HG02759 (cell line): Measurements from ENCODE around the gene EIF4E1B.

Experiments used
- ATAC-seq: cut with Tn5 transposase; IDR thresholded peaks from one replicate; pipeline ENCODE4 v1.9.1; 2021; ENCODE audit warnings: mild to moderate bottlenecking, moderate library complexity; ENCODE audit not compliant: unreplicated experiment

EIF4E1B gene

GRCh38 chr5:176680226-176680563 is 49.7 kb downstream of the EIF4E1B start:
- ATAC-seq: no peak

DNA sequence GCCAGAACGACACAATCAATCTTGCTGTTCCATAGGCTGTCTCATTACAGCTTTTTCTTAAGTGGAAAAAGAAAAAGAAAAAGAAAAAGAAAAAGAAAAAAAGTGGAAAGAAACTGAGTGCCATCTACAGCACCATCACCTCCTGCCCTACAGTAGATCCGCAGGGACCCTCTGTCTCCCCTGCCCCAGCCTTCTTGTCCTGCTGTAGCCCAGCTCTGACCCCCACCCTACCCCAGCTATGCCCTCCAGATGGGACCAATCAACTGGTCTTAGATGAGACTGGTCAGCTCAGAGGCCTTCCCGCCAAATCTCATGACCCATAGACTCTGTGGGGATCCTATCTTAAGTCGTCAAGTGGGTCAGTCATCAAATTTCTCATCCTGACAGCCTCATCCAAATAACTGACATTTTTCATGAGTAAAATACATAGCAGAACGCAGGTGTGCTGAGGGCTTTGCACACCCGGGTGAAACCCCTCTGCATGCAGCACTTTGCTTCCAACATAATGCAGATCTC is 51.6 kb downstream of the EIF4E1B start:
- ATAC-seq: no peak

DNA sequence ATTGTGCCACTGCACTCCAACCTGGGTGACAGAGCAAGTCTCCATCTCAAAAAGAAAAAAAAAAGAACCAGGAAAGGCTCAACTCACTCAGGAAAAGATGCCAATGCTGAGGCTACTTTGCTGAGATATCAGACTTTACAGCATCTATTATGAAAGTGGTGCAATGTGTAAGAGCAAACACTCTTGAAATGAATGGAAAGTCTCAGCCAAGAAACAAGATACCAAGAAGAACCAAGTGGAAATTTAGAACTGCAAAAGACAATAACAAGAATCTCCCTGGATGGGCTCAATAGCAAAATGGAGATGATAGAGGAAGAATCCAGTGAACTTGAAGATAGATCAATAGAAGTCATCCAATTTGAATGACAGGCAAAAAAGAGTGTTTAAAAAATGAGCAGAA is 54.5 kb downstream of the EIF4E1B start:
- no peak for ATAC-seq

DNA sequence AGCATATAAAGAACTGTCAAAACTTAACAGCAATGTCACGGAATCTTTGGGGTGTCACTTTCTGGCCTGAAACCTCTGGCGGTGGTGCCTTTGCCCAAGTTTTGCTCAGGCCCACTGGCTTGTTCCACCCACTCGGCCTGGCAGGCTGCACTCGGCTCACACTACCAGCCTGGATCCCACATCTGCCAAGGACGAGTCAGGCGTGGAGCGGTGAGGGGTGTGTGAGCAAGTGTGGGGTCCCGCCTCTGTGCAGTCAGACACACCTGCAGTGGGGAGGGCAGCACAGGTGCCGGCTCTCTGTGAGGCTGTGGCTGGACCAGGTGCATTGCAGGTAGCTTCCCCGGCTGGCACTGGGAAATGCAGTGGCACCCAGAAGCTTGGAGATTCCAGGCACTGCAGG is 56.8 kb downstream of the EIF4E1B start:
- no peak for ATAC-seq

GRCh38 chr5:176687881-176688280 is 57.4 kb downstream of the EIF4E1B start:
- ATAC-seq: no peak

DNA sequence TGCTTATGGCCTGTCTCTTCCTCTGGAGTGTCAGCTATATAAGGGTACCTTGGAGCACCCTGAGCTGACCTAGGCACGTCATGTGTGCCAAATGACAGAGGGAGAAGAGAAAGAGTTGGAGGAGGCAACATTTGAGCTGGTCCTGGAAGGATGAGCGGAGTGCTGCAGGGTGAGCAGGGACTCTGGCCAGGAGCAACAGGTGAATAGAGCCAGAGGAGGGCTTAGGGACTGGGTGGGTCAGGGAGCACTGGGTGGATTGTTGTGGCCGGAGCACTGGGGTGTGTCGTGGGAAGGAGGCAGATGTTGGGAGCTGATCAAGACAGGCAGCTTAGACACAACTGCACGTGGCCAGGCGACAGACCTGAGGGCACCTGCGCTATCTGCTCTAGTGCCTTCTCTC is 60.4 kb downstream of the EIF4E1B start:
- ATAC-seq: no peak

GRCh38 chr5:176691524-176691923 is 61.0 kb downstream of the EIF4E1B start:
- ATAC-seq: no peak

- ATAC-seq: no peak
These were observed 61.9 kb downstream of the EIF4E1B start for GRCh38 chr5:176692326-176692725.

DNA sequence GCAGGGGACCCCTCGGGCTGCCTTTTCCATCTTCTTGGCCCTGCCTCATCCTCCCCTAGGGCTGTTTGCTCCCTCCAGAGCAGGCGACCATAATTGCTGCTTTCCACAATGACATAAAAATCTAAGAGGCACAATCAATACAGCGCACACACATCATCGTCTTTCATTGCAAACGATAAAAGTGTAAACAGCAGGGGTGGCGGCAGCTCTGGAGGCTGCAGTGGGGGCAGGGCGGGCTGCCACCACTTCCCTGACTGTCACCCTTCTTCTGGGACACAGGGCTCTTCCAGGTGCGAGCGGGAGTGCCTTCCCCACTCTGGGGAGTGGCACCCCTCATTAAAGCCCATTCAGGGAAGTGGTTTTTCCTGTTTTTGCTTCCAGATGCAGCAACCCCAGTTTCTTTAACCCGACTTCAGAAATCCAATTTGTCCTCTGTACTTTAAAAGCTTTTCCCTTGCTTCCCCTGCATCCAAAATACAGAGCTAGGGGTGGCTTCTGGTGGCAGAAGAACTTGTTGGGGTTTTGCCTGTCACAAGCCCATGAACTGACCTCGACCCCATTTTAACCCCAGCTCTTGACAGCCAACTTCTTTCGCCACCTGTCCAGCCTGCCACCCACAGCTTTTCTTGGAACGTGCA is 62.5 kb downstream of the EIF4E1B start:
- ATAC-seq: no peak

GRCh38 chr5:176693477-176693851 is 63.0 kb downstream of the EIF4E1B start:
- no peak for ATAC-seq

GRCh38 chr5:176694146-176694545 is 63.7 kb downstream of the EIF4E1B start:
- no peak for ATAC-seq

GRCh38 chr5:176694631-176695030 is 64.2 kb downstream of the EIF4E1B start:
- ATAC-seq: no peak

DNA sequence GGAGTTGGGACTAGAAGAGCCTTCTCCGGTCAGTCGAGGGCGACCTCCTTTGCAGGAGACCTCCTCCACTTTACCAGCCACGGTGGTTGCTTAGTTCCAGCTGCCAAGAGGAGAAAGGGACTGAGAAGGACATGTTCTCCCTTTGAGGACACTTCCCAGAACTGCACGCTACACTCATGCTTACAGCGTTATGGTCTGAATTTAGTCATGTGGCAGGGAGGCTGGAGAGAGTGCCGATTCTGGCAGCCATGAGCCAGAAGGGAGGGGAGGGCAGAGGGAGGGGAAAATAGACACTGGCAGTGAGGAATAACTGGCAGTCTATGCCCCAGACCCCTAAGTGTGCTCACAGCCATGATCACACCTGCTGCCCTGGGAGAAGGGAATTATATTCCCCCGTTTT is 64.6 kb downstream of the EIF4E1B start:
- no peak for ATAC-seq
